GM19023 (cell line): ENCODE results near the gene TRIM63.

Experiments
- ATAC-seq: cut with Tn5 transposase; IDR thresholded peaks from one replicate; pipeline ENCODE4 v1.9.1; 2021; ENCODE audit warnings: mild to moderate bottlenecking, moderate library complexity; ENCODE audit not compliant: unreplicated experiment

TRIM63 gene

DNA sequence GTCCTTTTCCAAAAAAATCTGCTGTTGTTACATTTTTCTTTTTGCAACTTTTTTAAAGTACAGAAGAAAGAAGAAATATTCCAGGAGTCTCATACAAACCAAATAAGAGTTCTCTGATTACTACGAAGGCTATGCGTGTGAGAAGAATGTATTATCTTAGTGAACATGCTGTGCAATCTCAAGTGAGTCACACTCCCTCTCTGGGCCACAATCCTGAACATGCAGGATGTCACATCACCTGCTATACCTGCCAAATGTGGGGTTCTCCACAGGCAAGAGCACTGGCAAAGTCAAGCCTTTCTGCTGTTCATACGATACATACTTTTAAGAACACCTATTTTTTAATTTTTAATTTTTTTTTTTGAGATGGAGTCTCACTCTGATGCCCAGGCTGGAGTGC, 21.7 kb upstream of the TRIM63 start:
- no peak for ATAC-seq

DNA sequence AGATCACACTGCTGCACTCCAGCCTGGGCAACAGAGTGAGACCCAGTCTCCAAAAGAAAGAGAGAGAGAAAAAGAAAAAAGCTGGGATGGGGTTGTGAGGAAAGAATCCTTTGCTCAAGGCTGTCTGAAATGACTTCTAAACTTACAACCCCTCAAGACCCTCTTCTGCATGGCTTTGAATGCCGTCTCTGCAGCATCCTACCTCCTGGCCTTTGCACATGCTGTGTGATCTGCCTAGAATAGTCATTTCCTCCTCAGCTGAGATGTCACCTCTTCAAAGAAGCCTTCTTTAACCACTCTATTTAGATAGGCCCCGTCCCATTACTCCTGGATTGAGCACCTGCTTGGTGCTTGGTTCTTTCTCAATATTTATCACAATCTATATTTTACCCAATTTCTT, 17.4 kb upstream of the TRIM63 start:
- no peak for ATAC-seq

DNA sequence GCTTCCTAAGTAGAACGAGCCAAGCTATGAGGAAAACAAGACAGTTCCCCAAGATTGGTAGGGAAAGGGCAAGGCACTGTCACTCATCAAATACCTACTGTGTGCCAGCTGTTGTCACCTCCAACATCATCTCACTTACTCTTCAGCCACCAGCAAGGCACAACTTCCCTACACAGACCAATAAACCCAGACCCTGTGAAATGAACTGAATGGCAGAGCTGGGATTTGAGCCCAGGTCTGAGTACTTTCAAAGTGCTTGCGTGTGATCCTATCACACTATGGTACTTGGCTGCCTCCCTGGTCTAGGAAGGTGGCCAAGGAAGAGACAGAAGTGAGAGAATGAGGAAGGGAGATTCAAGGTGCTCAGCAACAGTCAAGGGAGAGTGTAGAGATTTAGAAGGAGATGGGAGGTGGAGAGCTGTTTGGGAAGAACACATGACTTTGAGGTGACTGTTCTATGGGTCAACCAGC, 16.7 kb upstream of the TRIM63 start:
- no peak for ATAC-seq

DNA sequence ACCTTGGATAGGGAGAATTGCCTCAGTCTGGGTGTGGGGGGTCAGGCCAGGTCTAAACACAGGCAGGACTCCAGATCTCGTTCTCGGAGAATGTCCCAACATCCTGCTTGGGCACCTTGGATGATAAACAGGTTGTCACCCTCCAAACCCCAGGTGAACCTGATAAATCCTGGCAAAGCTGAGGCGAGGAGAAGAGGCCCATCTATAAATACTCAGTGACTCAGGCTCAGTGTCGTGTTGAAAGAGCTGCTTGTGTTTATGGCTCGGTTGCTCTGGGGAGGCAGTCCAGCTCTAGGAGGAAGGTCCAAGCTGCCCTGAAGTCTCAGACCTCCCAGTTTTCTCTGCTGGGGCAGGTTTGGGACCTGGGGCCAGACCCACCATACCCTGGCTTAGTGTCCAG, 15.8 kb upstream of the TRIM63 start:
- ATAC-seq = no peak

DNA sequence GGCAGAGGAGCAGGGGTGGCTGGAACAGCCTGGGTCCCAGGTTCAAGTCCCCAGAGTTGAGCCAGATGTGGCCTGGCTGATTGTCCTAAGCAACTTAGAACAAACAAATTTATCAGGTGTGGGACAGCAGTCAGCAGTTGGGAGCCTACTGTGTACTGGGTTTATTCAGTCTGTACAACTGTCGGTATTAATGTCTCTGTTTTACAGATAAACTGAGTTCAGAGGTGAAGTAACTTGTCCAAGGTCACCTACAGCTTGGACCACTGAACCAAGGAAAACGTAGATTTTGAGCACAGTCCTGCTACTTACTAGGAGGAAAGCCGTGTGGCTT, 14.6 kb upstream of the TRIM63 start:
- no peak for ATAC-seq

DNA sequence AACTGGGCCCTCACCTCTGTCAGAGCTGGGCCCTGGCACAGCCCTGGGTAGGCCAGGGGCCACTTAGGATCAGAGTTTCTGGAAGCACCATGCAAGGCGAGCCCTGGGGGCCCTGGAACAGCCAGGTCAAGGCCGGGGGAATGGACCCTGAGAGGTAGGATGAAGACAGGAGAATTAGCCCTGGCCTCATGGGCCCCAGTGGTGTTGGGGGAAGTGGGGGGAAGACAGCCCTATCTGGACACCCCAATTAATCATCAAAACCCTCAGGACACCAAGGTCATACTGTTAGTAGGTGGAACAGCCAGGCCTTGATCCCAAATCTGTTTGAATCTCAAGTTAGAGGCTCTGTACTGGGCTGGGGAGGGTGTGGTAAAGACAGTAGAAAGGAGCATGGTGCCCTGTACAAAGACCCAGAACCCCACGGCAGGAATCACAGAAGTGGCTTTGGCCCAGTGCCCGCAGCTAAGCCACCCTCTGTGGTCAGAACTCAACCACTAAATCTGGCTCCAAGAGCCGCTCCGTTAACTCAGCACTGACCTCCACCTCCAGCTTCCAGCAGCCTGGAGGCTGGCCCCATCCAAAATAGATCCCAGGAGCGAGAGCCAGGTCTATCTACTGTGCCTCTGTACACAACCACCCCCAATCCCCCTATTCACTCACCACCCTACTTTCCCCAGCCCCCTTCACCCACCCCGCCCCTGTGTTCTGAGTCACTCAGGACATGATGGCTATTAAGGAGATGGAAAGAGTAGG, 14.0 kb upstream of the TRIM63 start:
- ATAC-seq = no peak

DNA sequence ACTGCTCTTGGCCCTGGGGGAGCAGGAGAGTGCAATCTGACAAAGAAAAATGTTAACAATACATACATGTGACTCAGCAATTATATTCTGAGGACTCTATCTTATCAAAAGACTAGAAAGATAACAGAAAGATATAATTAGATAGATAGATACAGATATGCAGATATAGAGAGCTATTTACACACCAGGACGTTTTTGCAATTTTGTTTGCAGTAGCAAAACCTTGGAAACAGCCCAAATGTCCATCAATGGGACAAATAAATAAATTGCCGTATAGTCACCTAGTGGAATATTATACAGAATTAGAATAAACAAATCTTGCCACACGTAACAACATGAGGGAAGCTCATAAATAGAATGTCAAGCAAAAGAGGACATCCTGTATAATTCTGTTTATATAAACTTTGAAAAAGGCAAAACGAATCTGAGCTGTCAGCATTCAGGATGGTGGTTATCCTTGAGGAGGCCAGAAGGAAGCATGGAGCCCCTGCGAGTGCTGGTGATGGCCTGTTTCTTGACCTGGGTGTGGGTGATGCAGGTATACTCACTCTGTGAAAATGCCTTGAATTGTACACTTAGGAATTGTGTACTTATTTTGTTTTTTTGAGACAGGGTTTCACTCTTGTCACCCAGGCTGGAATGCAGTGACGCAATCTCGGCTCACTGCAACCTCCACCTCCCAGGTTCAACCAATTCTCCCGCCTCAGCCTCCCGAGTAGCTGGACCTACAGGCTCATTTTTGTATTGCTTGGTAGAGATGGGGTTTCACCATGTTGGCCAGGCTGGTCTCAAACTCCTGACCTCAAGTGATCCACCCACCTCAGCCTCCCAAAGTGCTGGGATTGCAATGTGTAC, 12.8 kb upstream of the TRIM63 start:
- no peak for ATAC-seq

DNA sequence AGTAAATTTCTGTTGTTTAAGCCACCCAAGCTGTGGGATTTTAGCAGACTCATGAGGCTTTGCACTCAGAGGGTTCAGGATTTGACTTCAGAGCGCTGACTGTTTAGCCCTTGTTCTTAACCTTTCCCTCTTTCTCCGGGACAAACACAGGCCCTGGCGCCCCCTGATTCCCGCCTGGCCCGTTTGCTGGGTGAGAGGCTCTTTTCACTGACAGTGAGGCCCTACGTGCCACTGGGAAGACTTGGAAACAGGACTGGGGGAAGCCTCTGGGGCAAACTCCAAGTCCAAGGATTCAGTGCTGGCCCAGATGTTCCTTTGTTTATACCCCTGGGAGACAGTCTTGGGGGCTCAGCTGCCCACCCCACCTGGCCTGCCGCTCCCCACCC, 11.7 kb upstream of the TRIM63 start:
- no peak for ATAC-seq

DNA sequence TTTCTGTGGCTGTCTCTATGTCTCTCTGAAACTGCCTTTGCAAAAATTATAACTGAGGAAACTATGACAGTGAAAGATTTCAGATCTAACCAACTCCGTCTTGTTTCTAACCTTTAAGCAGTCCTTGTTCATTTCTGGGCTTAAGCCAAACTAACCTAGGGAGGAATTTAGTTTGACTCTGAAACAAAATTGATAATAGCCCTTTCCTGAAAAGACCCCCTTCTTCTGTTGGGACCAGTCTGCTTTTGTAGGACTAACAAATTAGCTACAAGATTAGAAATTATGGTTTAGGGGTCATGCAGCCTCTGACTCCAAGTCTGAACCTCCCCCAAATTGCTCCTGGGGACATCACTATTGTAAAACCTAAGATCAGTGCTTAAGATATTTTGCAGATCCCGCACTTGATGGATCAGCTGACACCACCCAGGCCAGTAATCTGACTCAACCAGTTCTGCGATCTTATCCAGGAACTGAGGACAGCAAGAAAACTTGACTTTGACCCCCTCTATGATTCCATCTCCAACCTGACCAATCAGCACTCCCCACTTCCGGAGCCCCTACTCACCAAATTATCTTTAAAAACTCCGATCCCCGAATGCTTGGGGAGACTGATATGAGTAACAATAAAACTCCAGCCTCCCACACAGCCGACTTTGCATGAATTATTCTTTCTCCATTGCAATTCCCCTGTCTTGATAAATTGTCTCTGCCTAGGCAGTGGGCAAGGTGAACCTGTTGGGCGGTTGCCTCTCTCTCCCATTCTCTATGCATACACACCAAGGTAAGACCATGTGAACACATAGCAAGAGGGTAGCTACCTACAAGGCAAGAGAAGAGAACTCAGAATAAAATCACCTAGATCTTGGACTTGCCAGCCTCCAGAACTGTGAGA, 11.1 kb upstream of the TRIM63 start:
- no peak for ATAC-seq

DNA sequence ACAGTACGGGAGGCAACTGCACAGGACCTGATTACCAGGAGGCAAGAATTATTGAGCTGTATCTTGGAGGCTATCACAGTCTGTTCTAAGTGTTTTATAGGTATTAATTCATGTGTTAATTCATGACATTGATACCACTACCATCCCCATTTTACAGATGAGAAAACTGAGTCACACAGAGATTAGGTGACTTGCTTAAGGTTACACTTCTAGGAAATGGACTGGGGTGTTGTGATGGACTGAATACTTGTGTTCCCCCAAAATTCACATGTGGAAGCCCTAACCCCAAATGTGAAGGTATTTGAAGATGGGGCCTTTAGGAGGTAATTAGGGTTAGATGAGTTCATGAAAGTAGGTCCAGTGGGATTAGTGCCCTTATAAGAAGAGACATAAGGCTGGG, 10.1 kb upstream of the TRIM63 start:
- no peak for ATAC-seq

DNA sequence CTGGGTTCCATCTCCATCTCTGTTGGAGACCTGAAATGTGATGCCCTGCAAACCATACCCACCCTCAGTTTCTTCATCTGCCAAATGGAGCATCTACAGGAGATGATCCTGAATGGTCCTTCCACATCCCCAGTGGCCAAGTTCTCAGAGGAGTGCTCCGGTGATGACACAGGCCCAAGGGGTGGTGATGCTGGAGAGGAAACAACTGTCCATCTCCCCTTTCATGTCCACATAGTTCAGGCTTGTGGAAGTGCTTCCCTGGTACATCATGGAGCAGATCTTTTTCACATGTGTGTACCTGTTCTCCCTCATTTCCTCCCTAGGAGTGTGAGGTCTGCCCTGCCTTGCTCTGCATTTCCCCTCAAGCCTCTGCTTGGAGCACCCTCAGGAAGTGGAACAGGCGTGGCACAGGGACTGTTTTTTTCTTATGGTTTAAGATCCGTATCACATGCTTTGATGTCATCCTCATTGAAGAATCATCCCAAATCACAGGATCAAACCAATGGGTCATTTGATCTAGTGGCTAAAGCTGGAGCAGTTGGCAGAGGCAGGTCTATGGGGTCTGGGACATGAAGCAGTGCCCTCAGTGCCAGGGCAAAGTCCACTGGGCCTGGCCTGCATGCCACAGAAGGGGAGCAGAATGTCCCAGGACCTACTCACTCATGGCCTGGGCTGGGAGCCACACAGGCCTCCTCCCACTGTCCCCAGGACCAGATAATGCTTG, 8.2 kb upstream of the TRIM63 start:
- ATAC-seq = no peak

DNA sequence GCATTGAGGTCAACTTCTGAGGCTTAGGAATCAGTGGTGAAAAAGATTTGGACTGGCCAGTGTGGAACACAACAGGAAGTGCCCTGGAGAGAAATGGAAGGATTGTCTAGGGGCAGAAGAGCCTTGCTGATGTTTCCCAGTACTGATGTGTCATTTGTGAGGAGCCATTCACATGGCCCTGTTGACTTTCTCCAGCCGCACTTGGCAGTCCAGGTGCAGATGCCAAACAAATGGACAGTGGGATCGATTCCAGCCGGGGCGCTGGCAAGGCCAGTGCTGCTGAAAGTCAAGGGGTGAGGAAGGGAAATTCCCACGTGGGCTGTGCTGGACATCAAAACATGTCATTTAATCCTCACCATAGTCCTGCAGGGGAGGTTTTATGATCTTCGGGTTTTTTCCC, 4.9 kb upstream of the TRIM63 start:
- ATAC-seq = no peak

DNA sequence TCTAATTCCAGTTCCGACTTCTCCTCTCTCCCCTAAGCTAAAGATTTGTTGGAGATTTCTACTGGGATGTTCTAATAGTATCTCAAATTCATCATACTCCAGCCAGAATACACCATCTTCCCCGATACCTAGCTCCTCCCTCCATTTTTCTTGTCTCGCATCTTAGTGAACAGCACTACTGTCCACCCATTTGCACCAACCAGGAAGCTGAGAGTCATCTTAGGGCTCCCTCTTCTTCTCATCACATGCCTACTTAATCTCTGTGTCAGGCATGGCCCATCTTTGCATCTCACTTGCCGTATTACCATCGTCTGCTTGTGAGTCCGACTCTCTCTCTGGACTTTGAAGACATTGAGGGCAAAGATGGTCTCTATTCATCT, 3.5 kb upstream of the TRIM63 start:
- ATAC-seq = no peak

DNA sequence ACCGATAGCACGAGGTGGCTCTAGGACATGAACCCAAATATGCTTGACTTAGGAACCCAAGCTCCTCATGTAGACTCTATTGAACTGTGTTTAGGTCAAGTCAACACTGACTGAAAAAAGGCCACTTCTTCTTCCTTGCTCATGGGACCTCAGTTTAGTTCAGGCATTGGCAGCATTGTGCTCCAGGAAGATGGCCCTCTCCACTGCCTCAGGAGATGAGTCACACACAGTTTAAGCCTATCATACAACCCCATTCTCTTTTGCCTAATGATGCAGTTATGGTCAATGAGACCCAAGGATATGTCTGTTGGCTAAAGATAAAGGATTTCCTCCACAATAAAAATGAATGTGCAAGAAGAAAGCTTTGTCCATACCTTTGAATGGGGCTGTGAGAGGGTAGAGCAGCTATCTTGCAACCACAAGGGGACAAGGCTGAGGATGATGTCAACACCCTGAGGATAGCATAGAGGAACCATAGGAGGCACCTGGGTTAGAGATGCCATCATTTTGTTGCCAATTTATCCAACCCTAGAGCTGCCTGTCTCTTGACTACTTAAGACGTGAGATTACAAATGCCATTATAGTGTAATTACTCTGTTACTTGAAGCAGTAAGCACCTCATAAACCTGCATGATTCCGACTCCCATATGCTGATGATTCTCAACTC, 3.0 kb upstream of the TRIM63 start:
- ATAC-seq = no peak

DNA sequence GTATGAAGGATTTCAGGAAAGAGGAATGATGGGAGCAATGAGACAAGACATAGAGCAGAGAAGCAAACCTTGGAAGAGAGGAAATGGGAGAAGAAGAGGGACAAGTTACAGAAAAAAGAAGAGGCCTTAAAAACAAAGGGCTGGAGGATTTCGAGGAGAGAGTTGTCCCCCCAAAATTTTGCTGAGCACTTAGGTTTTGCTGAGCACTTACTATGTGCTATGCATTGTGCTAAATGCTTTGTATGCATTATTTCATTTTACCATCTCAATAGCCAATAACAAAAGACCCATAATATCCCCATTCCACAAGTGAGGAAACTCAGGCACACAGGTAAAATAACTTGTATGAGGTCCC, 2.5 kb upstream of the TRIM63 start:
- ATAC-seq = no peak

DNA sequence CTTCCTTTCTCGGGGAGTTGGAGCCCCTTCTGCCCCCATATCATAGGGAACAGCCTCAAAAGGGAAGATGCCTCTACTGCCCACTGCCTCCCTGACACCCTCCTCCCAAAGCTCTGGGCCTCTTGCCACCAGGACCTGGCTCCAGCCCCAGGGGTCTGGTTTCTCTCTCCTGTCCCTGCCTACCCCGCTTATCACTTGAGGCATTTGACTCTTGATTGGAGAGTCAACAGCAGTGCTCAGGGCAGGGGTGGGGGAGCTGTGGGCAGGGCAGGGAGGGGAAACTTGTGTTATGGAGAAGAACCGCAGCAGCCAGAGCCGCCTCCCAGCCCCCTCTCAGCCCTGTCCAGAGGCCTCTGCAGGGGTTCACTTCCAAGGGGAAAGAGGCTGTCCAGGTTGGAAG, 573 bp downstream of the TRIM63 start:
- no peak for ATAC-seq

DNA sequence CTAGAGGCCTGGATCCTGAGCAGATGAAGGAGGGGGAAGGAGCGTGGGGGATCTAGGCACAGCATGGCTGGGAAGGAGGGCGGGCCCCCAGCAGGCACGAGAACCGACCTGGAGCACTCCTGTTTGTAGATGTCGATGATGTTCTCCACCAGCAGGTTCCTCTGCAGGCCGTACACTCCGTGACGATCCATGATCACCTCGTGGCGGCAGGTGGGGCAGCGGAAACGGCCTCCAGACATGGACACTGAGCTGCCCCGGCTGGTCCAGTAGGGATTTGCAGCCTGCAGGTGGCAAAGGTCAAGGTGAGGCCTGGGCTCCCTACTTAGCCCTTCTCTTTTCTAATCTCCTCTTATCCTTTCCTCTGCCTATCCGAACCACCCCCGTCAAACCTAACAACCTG, 1.3 kb downstream of the TRIM63 start:
- ATAC-seq = no peak

DNA sequence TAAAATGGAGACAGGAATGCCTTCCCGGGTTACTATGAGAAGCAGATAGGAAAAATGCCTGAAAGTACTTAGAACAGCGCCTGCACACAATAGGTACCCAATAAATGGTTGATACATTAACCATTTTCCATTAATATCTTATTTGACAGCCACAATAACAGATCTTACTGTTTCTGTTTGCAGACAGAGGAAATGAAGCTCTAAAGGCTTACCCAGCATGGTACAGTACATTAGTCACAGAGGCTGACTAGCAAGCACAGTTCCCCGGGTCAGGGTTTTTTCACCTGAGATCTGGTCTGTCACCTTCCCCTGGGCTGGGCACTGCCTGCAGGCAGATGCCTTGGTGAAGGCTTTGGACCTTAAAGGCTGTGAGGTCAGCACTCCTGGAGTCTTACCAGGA, 2.9 kb downstream of the TRIM63 start:
- no peak for ATAC-seq

DNA sequence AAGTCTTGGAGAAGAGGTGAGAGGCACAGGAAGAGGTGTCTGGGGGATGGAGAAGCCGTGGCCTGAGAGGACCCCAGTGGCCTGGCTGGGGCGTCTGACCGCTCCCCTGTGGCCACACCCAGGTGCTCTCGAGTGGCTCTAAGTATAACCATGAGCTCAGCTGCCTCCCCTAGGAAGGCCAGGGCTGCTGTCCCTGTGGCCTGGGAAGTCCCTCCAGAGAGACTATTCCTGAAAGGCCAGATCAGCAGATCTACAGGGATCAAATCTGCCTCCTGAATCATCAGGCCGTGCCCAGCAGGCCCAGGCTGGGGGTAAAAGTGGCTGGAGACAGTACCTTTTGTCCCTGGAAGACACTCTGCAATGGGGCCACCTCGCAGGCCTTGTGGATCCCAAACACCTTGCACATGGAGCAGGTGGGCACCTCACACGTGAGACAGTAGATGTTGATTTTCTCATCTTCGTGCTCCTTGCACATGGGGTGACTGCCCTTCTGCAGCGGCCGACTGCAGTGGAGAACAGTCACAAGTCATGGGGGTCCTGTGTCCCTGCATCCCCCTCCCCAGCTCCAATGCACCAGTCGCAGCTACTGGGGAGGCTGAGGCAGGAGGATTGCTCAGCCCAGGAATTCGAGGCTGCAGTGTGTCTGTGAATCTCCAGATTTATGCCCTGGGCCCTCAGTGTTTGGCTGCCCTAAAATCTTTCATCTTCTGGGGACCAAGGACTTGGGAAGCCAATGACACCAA, 6.4 kb downstream of the TRIM63 start:
- ATAC-seq = no peak

DNA sequence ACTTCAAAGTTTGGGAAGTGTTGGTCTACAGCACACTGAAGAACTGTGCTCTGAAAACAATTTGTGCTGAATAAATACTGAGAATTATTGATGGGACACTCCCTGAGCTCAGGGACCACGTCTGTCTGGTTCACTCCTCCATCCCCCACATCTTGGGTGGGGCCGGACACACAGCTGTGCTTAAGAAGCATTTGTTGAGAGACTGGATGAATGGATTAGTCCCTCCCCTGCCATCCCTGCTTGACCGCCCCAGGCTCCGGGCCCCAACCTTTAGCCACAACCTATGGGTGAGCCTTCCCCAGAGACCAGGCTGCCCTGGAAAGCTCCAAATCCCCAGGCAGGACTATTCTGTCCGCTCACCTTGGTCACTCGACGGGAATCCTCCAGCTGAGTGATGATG, 7.5 kb downstream of the TRIM63 start:
- ATAC-seq = no peak
